ENCODE measurements around the gene MMP23B.

MMP23B gene

GRCh38 chr1:1622788-1623094 lies 9.2 kb upstream of the MMP23B start:
- H3K9me3 Mint-ChIP-seq: no peaks in the 10 kb centered on the region
- peaks cover 22% of the 10 kb centered on the region for H3K4me1 Mint-ChIP-seq
- no peak overlapping the region for H3K4me3 Mint-ChIP-seq
- no peak for DNase-seq
- no peak for ATAC-seq
- no peak overlapping the region for H3K27ac Mint-ChIP-seq
- no peaks in the 10 kb centered on the region for H3K27me3 Mint-ChIP-seq

GRCh38 chr1:1623181-1623630 lies 8.8 kb upstream of the MMP23B start:
- H3K27me3 Mint-ChIP-seq: no peaks in the 10 kb centered on the region
- H3K4me1 Mint-ChIP-seq: peaks cover 25% of the 10 kb centered on the region
- H3K4me3 Mint-ChIP-seq: no peak overlapping the region
- H3K27ac Mint-ChIP-seq: no peak overlapping the region
- ATAC-seq (peak; percentile 3), DNase-seq (no peak)
- H3K9me3 Mint-ChIP-seq: no peaks in the 10 kb centered on the region

DNA sequence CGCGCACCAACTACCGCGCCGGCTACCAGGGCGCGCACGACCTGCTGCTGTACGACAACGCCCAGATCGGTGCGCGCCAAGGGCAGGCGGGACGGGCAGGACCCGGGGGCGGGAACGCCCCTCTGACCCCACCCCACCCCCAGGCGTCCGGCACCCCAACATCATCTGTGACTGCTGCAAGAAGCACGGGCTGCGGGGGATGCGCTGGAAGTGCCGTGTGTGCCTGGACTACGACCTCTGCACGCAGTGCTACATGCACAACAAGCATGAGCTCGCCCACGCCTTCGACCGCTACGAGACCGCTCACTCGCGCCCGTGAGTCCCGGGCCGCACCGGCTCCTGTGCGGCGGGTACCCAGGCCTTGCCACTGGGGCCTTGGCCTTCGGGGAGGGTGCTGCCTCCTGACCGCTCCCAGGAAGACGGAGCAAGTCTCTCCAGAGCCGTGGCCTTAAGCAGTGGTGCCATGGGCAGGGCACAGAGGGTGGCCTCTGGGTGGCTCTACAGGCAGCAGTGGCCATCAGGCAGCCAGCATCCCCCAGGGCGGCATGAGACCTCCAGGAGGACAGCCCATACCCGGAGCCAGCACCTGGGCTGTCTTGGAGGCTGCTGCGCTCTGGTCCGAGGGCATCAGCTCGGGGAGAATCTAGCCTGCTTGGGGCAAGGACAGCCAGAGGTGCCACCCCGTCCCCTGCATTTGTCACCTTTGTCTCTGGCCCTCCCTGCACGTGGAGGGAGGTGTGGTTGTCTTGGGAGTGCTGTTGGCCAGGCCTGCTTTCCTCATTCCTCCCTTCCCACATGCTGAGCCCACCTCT lies 8.1 kb upstream of the MMP23B start:
- Mint-ChIP-seq H3K4me1 (peaks cover 30% of the 10 kb centered on the region), H3K4me3 (no peak overlapping the region), H3K27me3 (no peaks in the 10 kb centered on the region), H3K9me3 (no peaks in the 10 kb centered on the region), H3K27ac (no peak overlapping the region)
- ATAC-seq (peak; percentile 23), DNase-seq (no peak)

DNA sequence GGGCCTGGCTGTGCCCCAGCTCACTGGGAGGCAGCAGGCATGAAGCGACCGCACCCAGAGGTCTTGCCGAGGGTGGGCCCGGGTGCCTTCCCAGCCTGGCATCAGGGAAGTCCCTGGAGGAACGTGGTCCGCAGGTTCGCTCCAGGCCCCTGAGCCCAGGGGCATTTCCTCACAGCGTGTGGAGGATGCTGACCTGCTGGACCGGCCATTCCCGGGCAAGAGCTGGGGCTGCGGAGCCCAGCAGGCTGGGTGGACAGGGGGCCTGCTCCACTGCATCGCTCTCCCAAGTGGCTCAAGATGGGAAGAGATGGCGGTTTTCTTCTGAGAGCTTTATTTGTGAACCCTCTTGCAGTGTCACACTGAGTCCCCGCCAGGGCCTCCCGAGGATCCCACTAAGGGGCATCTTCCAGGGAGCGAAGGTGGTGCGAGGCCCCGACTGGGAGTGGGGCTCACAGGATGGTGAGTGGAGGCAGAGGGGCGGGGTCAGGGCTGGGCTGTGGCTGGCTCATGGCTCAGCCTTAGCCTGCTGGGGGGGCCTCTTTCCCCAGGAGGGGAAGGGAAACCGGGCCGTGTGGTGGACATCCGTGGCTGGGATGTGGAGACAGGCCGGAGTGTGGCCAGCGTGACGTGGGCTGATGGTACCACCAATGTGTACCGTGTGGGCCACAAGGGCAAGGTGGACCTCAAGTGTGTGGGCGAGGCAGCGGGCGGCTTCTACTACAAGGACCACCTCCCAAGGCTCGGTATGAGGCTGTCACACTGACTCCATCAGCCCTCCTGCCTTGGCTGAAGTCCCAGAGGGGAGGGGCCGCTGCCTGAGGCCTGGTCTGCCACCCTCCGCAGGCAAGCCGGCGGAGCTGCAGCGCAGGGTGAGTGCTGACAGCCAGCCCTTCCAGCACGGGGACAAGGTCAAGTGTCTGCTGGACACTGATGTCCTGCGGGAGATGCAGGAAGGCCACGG lies 7.2 kb upstream of the MMP23B start:
- no peaks in the 10 kb centered on the region for H3K9me3 Mint-ChIP-seq
- H3K4me3 Mint-ChIP-seq: no peak overlapping the region
- DNase-seq (no peak), ATAC-seq (no peak)
- no peaks in the 10 kb centered on the region for H3K27me3 Mint-ChIP-seq
- H3K27ac Mint-ChIP-seq: no peak overlapping the region
- H3K4me1 Mint-ChIP-seq: peaks cover 31% of the 10 kb centered on the region

GRCh38 chr1:1625404-1625775 lies 6.6 kb upstream of the MMP23B start:
- Mint-ChIP-seq H3K9me3 (no peaks in the 10 kb centered on the region), H3K4me3 (no peak overlapping the region), H3K4me1 (peaks cover 38% of the 10 kb centered on the region), H3K27me3 (peaks cover 5% of the 10 kb centered on the region), H3K27ac (no peak overlapping the region)
- DNase-seq (no peak), ATAC-seq (no peak)

DNA sequence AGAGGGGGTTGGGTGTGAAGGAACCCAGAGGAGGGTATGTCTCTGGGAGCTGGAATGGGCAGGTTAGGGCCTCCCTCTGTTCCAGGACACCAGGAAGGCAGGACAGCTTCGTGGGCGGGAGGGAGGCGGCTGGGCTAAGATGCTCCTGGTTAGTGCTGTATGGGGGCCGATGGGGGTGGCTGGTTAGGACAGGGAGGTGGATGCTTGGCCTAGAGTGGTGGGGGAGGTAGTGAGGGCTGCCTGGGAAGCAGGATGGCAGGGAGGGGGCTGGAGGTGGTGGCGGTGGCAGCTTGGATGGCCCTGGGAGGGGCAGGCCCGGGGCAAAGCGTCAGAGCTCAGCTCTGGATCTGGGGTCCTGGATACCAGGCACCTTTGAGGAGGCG lies 6.2 kb upstream of the MMP23B start:
- Mint-ChIP-seq H3K27me3 (peaks cover 7% of the 10 kb centered on the region), H3K4me3 (no peak overlapping the region), H3K4me1 (peaks cover 40% of the 10 kb centered on the region), H3K9me3 (no peaks in the 10 kb centered on the region), H3K27ac (no peak overlapping the region)
- no peak for DNase-seq
- no peak for ATAC-seq

GRCh38 chr1:1626207-1627141 lies 5.5 kb upstream of the MMP23B start:
- H3K4me3 Mint-ChIP-seq: no peak overlapping the region
- H3K4me1 Mint-ChIP-seq: peaks cover 40% of the 10 kb centered on the region
- H3K27me3 Mint-ChIP-seq: peaks cover 7% of the 10 kb centered on the region
- no peak for ATAC-seq
- DNase-seq: no peak
- H3K9me3 Mint-ChIP-seq: no peaks in the 10 kb centered on the region
- no peak overlapping the region for H3K27ac Mint-ChIP-seq

DNA sequence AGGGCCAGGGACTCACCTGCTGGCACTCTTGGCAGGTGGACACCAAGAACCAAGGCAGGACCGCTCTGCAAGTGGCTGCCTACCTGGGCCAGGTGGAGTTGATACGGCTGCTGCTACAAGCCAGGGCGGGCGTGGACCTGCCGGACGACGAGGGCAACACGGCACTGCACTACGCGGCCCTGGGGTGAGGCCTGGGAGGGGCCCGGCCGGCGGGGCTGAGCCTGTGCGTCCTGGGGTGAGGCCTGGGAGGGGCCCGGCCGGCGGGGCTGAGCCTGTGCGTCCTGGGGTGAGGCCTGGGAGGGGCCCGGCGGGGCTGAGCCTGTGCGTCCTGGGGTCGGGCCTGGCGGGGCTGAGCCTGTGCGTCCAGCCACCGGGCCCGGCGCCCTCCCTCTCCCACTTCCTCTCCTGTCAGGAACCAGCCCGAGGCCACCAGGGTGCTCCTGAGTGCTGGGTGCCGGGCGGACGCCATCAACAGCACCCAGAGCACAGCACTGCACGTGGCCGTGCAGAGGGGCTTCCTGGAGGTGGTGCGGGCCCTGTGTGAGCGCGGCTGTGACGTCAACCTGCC lies 4.6 kb upstream of the MMP23B start:
- DNase-seq (no peak), ATAC-seq (no peak)
- Mint-ChIP-seq H3K9me3 (no peaks in the 10 kb centered on the region), H3K27me3 (peaks cover 7% of the 10 kb centered on the region), H3K4me3 (no peak overlapping the region), H3K4me1 (peaks cover 40% of the 10 kb centered on the region), H3K27ac (no peak overlapping the region)

GRCh38 chr1:1627829-1628753 lies 3.9 kb upstream of the MMP23B start:
- no peak overlapping the region for H3K27ac Mint-ChIP-seq
- H3K4me1 Mint-ChIP-seq: peaks cover 35% of the 10 kb centered on the region
- no peak for ATAC-seq
- H3K9me3 Mint-ChIP-seq: no peaks in the 10 kb centered on the region
- H3K4me3 Mint-ChIP-seq: peak overlapping the region; percentile 6 to 64
- DNase-seq: no peak
- H3K27me3 Mint-ChIP-seq: peaks cover 7% of the 10 kb centered on the region

DNA sequence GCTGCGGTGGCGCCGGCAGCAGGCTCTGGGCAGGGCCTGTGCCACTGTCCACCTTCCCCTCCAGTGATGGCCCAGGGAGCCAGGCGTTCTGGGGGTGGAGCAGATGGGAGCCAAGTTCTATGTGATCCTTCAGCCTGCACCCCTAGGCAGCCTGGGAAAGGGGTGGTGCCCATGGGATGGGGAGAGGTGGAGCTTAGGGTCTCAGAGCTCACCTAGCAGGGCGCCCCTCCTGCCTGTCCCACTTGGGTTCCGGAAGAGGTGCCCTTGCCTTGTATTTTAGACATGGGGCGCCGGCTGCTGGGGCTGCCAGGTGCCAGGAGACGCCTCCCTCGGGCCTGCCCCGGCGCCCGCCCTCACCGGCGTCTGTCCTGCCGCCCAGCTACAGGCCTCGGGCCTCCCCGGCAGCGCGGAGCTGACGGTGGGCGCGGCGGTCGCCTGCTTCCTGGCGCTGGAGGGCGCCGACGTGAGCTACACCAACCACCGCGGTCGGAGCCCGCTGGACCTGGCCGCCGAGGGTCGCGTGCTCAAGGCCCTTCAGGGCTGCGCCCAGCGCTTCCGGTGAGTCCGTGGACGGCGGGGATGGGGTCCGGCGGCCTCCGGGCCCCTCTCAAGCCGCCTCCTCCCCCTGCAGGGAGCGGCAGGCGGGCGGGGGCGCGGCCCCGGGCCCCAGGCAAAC lies 3.1 kb upstream of the MMP23B start:
- Mint-ChIP-seq H3K9me3 (no peaks in the 10 kb centered on the region), H3K4me1 (peaks cover 35% of the 10 kb centered on the region), H3K27me3 (peaks cover 7% of the 10 kb centered on the region), H3K4me3 (peak overlapping the region; percentile 6 to 64), H3K27ac (no peak overlapping the region)
- DNase-seq (no peak), ATAC-seq (peak; percentile 4)

DNA sequence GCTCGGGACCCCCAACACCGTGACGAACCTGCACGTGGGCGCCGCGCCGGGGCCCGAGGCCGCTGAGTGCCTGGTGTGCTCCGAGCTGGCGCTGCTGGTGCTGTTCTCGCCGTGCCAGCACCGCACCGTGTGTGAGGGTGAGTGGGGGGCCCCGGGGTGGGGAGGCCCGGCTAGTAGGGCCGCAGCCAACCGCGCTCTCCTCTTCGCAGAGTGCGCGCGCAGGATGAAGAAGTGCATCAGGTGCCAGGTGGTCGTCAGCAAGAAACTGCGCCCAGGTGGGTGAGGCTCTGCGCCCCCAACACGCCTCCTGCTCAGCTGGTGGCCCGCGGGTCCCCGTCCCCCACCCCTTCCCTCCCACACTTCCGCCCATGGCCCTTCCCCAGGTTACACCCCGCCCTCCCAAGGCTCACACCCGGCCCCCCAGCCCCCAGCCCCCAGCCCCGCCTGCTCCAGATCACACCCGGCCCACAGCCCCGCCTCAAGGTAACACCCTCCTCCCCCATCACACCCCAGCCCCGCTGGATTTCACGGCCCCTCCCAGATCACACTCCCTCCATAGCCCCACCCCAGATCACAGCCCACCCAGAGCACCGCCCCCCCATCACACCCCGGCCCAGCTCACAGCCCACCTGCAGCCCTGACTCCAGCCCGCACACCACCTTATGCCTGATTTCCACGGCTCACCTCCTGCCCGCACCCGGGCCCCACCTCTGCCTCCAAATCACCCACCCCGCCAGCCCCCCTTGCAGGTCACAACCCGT lies 2.4 kb upstream of the MMP23B start:
- ATAC-seq (peak; percentile 34), DNase-seq (peak; percentile 49 to 60)
- Mint-ChIP-seq H3K27me3 (peaks cover 7% of the 10 kb centered on the region), H3K4me3 (peak overlapping the region; percentile 63 to 73), H3K27ac (peak overlapping the region; percentile 19 to 41), H3K4me1 (peaks cover 34% of the 10 kb centered on the region), H3K9me3 (no peaks in the 10 kb centered on the region)

- H3K27ac Mint-ChIP-seq: peak overlapping the region; percentile 88 to 89
- DNase-seq: peak; percentile 96
- H3K4me1 Mint-ChIP-seq: peaks cover 28% of the 10 kb centered on the region
- peak overlapping the region; percentile 87 to 88 for H3K4me3 Mint-ChIP-seq
- no peaks in the 10 kb centered on the region for H3K9me3 Mint-ChIP-seq
- peak; percentile 84 for ATAC-seq
- peaks cover 7% of the 10 kb centered on the region for H3K27me3 Mint-ChIP-seq
Observed at GRCh38 chr1:1630191-1630964, 1.6 kb upstream of the MMP23B start.

Measured in stimulated activated naive CD8-positive, alpha-beta T cell treated with anti-CD3 and anti-CD28 coated beads, Interleukin-15, amount 100 ng/mL, for 72 hours (primary cell).